Activated T-cell treated with anti-CD3 and anti-CD28 coated beads, Interleukin-2, amount 50 U/mL, for 24 hours (primary cell): ENCODE results near the gene ASZ1.
"Not testable (repeated sequence)": the region's sequence is repeated elsewhere in the genome, so short reads cannot be mapped to it uniquely, and the experiment has no call there.

Experiments used
- DNase-seq: peaks from one replicate; pipeline ENCODE4 v3.0.0-alpha.2; 2020
- H3K27ac Mint-ChIP-seq: 2 replicates; pipeline ENCODE4 v1.8.0; 2020; ENCODE audit warnings: mild to moderate bottlenecking, mixed read lengths
- H3K27me3 Mint-ChIP-seq: 2 replicates; pipeline ENCODE4 v1.8.0; 2020; ENCODE audit warnings: mixed read lengths
- H3K36me3 Mint-ChIP-seq: 2 replicates; pipeline ENCODE4 v1.8.0; 2020; ENCODE audit warnings: low read depth, mixed read lengths
- H3K4me1 Mint-ChIP-seq: 2 replicates; pipeline ENCODE4 v1.8.0; 2020; ENCODE audit warnings: low read depth, mixed read lengths
- H3K4me3 Mint-ChIP-seq: 2 replicates; pipeline ENCODE4 v1.8.0; 2020; ENCODE audit warnings: mild to moderate bottlenecking, moderate library complexity, mixed read lengths
- H3K9me3 Mint-ChIP-seq: 2 replicates; pipeline ENCODE4 v1.8.0; 2020; ENCODE audit warnings: mixed read lengths

Gene ASZ1

DNA sequence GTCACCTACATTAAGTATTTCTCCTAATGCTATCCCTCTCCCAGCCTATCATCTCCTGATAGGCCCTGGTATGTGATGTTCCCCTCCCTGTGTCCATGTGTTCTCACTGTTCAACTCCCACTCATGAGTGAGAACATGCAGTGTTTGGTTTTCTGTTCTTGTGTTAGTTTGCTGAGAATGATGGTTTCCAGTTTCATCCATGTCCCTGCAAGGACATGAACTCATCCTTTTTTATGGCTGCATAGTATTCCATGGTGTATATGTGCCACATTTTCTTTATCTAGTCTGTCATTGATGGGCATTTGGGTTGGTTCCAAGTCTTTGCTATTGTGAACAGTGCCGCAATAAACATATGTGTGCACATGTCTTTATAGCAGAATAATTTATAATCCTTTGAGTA, 12.7 kb downstream of the ASZ1 start:
- not testable (repeated sequence) for H3K27me3 Mint-ChIP-seq, H3K4me1 Mint-ChIP-seq, DNase-seq, H3K9me3 Mint-ChIP-seq, H3K4me3 Mint-ChIP-seq, H3K27ac Mint-ChIP-seq, H3K36me3 Mint-ChIP-seq

DNA sequence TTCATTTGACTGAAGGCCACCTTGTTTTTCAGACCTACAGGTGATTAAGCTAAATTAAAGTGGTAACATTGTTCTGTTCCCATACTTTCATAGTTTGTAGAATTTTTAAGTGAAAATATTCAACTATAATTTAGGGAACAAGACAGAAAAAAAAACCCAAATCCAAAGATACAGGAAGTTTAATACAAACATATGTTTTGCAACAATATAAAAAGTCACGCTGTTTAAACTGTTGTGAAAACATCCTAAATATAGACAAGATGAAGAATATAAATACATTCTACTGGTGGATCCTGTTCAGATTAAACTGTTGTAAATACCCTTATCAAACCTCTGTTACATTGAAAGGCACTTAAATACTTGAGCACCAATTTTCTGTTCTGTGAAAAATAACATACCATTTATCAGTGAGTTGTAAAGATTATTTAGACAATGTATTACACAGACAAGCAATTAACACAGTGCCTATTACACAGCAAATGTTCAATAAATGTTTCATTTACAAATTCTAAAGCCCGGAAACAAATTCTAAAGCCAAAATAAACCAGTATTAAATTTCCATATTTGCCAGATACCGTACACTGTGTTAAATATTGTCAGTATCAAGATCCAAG, 14.2 kb downstream of the ASZ1 start:
- Mint-ChIP-seq H3K27ac (no peak overlapping the region), H3K27me3 (no peaks in the 10 kb centered on the region), H3K9me3 (no peaks in the 10 kb centered on the region), H3K36me3 (no peaks in the 10 kb centered on the region), H3K4me1 (no peaks in the 10 kb centered on the region), H3K4me3 (no peak overlapping the region)
- DNase-seq, result no peak

DNA sequence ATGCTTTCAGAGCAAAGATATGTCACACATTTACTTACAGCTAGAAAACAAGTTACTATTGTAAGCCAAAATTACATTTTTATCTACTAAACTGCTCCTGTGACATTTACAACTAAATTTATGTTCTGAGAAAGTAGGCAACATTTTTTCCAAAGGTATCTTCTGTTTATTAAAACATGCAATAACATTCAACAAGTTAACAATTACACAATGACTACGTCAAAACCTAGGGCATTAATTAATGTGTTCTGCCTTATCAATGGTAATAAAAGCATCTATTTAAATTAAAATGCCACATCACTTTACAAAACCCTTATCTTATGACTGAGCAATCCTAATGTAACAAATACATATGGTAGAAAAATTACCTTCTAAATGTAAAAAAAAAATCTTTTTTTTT, 14.9 kb downstream of the ASZ1 start:
- H3K4me3 Mint-ChIP-seq, result no peak overlapping the region
- H3K27ac Mint-ChIP-seq, result no peak overlapping the region
- no peaks in the 10 kb centered on the region for H3K36me3 Mint-ChIP-seq
- no peaks in the 10 kb centered on the region for H3K4me1 Mint-ChIP-seq
- no peaks in the 10 kb centered on the region for H3K9me3 Mint-ChIP-seq
- no peak for DNase-seq
- H3K27me3 Mint-ChIP-seq, result no peaks in the 10 kb centered on the region

DNA sequence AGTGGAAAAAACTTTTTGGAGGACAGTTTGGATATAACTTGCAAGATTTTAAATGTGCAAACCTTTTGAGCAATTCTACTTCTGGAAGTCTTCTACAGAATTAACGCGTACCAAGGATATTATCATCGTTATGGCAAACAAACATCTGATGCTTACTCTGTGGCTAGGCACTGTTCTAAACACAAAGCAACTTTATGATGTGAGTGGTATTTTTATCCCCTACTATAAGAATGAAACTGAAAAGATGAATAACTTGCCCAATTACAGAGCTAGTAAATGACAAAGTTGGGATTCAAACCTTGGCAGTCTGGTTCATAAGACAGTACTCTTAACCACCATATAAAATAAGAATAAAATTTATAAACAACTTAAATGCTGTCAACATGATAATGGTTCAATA, 15.8 kb downstream of the ASZ1 start:
- Mint-ChIP-seq H3K36me3 (no peaks in the 10 kb centered on the region), H3K27ac (no peak overlapping the region), H3K4me1 (no peaks in the 10 kb centered on the region), H3K27me3 (no peaks in the 10 kb centered on the region), H3K4me3 (no peak overlapping the region), H3K9me3 (no peaks in the 10 kb centered on the region)
- DNase-seq, result no peak

DNA sequence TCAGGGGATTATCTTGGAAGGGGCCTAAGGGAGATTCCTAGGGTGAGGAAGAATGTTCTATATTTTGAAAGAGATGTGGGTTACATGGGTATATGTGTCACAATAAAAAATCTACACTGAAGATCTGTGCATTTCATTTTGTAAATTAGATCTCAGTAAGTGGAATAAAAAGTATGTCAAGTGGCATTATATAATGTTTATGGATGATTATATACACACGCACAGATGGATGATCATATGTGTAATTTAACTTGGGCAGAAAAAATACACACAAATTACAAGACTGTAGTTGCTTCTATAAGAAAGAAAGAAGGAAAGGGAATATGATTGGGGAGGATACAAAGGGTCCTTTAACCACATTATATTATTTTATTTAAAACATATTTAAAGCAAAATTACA, 18.5 kb downstream of the ASZ1 start:
- Mint-ChIP-seq H3K4me3 (no peak overlapping the region), H3K9me3 (no peaks in the 10 kb centered on the region), H3K36me3 (no peaks in the 10 kb centered on the region), H3K27me3 (no peaks in the 10 kb centered on the region), H3K27ac (no peak overlapping the region), H3K4me1 (no peaks in the 10 kb centered on the region)
- DNase-seq, result no peak

DNA sequence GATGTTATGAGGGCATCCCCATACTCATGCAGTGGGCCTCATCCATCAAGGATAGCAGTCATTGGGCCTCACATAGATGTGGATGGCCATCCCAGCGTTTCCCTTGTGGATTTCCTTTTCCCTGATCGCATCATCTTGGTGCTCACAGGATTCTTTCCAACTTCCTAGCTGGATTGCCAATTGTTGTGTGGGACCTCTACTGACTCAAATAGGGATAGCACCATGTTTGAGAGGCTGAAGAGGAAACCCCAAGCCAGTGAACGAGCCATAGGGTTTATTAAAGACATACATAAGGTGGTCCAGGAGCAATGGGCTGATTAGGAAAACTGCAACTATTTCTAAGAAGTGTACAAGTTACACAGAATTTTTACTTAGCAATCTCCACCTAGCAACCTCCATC, 21.8 kb downstream of the ASZ1 start:
- no peaks in the 10 kb centered on the region for H3K9me3 Mint-ChIP-seq
- H3K27ac Mint-ChIP-seq, result no peak overlapping the region
- H3K36me3 Mint-ChIP-seq, result no peaks in the 10 kb centered on the region
- no peak overlapping the region for H3K4me3 Mint-ChIP-seq
- no peaks in the 10 kb centered on the region for H3K4me1 Mint-ChIP-seq
- no peak for DNase-seq
- H3K27me3 Mint-ChIP-seq, result no peaks in the 10 kb centered on the region

DNA sequence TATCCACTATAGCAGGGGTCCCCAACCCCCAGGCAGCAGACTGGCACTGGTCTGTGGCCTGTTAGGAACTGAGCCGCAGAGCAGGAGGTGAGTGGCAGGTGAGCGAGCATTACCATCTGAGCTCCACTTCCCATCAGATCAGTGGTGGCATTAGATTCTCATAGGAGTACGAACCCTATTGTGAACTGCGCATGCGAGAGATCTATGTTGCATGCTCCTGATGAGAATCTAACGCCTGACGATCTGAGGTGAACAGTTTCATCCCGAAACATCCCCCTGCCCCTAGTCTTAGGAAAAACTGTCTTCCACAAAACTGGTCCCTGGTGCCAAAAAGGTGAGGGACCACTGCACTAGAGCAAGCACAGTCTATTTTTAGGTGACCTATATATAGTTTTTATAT, 23.6 kb downstream of the ASZ1 start:
- Mint-ChIP-seq H3K9me3 (no peaks in the 10 kb centered on the region), H3K4me1 (no peaks in the 10 kb centered on the region), H3K27ac (no peak overlapping the region), H3K36me3 (no peaks in the 10 kb centered on the region), H3K27me3 (no peaks in the 10 kb centered on the region), H3K4me3 (no peak overlapping the region)
- DNase-seq, result no peak

DNA sequence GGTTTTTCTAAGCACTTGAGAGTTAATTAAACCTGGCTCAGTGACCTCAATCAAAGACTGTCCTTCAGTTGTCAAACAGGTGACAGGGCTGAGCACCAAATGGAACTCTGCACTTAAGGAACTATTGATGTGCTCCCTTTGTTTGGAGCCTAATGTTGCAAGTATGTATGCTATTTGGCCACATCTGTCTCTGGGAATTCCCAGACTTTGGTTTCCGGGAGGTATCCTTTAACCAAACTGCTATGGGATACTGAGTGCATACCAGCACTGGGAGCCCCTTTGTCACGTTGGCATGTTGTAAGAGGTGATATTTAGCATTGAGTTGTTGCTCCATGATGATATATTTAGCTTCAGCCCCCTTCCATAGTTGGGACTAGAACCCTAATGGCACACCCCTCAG, 25.2 kb downstream of the ASZ1 start:
- no peaks in the 10 kb centered on the region for H3K27me3 Mint-ChIP-seq
- no peaks in the 10 kb centered on the region for H3K36me3 Mint-ChIP-seq
- H3K27ac Mint-ChIP-seq, result no peak overlapping the region
- H3K9me3 Mint-ChIP-seq, result no peaks in the 10 kb centered on the region
- no peaks in the 10 kb centered on the region for H3K4me1 Mint-ChIP-seq
- no peak for DNase-seq
- H3K4me3 Mint-ChIP-seq, result no peak overlapping the region

DNA sequence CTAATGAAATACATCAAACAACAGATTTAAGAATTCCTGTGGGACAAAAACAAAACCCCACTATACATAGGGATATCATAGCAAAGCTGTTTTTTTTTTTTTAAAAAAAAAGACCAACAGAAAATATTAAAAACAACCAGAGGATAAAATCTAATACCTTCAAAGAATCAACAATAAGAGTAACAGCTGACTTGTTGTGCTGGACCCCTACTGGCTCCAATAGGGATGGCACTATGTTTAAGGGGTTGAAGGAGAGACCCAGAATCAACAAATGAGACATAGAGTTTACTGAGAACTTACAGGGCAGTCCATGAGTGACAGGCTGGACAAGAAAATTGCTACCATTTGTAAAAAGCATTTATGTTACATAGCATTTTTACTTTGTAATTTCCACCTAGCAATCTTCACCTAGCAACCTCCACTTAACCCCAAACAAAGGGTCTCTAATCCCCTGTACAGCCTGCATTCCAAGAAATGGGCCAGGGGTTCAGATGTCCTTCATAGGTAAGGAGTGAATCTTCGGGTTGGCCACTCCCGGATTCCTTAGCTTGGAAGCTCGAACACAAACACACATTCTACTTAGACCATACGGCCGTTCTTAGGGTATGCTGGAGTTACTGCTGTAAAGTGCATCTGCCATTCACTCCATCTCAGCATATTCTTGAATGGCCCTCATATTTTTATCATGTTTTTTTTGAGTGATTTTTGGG, 25.8 kb downstream of the ASZ1 start:
- Mint-ChIP-seq H3K4me3 (no peak overlapping the region), H3K27ac (no peak overlapping the region), H3K4me1 (no peaks in the 10 kb centered on the region), H3K27me3 (no peaks in the 10 kb centered on the region), H3K36me3 (no peaks in the 10 kb centered on the region), H3K9me3 (no peaks in the 10 kb centered on the region)
- no peak for DNase-seq

DNA sequence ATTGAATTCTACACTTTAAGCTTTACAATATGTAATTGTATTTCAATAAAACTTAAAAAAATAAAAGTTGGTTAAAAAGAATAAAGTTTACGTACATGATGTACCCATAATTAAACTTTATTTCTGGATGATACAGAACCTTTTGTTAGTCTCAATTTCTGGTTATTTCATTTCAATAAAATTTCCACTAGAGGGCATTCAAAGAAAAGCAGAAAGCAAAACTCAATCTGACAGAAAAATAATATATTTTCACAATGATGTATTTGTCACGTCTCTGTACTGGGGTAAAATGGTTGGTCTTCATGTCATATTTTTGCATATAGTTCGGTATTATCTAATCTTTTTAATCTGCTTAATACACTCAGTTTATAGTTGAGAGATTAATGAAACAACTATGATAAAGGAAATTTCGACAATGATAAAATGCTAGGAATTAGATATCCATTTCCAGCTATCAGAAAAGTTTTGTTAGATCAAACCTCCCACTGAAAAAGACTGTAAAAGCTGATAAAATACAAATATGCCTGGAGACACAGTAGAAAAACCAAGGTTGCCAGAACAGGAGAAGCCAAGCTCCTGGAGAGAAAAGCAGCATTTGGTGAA, 27.4 kb downstream of the ASZ1 start:
- no peak overlapping the region for H3K4me3 Mint-ChIP-seq

DNA sequence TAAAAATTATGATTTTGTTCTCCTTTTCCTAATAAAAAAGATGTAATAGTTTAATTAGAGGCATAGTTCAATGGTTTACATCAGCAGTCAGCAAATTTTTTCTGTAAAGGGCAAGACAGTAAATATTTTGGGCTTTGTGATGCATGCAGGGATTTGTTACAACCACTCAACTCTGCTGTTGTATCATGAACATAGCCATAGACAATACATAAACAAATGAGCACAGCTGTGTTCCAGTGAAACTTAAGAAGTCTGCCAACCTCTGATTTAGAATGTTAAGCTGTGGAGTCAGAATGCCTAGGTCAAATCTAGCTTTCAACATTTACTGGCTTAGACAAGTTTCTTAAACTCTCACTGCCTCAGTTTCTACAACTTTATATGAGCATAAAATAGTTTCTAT, 31.6 kb downstream of the ASZ1 start:
- no peaks in the 10 kb centered on the region for H3K27me3 Mint-ChIP-seq
- no peak for DNase-seq
- H3K36me3 Mint-ChIP-seq, result no peaks in the 10 kb centered on the region
- H3K4me1 Mint-ChIP-seq, result no peaks in the 10 kb centered on the region
- no peak overlapping the region for H3K4me3 Mint-ChIP-seq
- no peaks in the 10 kb centered on the region for H3K9me3 Mint-ChIP-seq
- no peak overlapping the region for H3K27ac Mint-ChIP-seq

More for the DNA sequence above, 27.4 kb downstream of the ASZ1 start:
- Mint-ChIP-seq H3K9me3 (no peaks in the 10 kb centered on the region), H3K4me1 (no peaks in the 10 kb centered on the region), H3K27me3 (no peaks in the 10 kb centered on the region), H3K27ac (no peak overlapping the region), H3K36me3 (no peaks in the 10 kb centered on the region)
- DNase-seq, result no peak

DNA sequence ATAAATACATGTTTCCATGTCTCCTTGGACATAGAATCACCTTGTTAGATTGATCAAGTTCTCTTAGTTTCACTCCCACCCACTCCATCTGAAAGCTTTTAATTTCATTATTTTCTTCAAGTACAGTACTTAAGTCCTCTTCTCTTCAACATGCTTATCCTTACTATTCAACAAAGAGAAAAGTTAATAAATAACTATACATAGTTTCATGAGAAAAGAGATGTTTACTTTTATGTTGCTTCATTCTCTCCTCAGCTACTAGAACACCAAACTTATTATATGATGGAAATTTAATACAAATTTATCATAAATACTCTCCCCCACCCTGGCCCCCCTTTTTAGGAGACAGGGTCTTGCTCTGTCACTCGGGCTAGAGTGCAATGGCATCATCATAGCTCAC, 33.5 kb downstream of the ASZ1 start:
- Mint-ChIP-seq H3K9me3 (peaks cover 7% of the 10 kb centered on the region), H3K27ac (no peak overlapping the region), H3K4me3 (no peak overlapping the region), H3K36me3 (no peaks in the 10 kb centered on the region), H3K27me3 (no peaks in the 10 kb centered on the region), H3K4me1 (no peaks in the 10 kb centered on the region)
- DNase-seq, result no peak

DNA sequence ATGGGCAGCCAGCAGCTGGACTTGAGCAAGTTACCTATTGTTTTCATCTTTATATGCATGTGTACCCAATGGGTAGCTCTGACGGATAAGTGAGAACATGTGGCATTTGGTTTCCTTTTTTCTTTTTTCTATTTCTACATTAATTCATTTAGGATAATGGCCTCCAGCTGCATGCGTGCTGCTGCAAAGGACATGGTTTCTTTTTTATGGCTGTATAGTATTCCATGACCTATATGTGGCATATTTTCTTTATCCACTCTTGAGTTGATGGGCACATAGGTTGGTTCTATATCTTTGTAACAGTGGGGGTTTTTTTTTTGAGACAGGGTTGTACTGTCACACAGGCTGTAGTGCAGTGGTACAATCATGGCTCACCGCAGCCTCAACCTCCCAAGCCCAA, 37.4 kb downstream of the ASZ1 start:
- no peaks in the 10 kb centered on the region for H3K36me3 Mint-ChIP-seq
- no peak overlapping the region for H3K27ac Mint-ChIP-seq
- DNase-seq, result no peak
- H3K4me3 Mint-ChIP-seq, result no peak overlapping the region
- H3K9me3 Mint-ChIP-seq, result peaks cover 16% of the 10 kb centered on the region
- H3K4me1 Mint-ChIP-seq, result no peaks in the 10 kb centered on the region
- H3K27me3 Mint-ChIP-seq, result no peaks in the 10 kb centered on the region

DNA sequence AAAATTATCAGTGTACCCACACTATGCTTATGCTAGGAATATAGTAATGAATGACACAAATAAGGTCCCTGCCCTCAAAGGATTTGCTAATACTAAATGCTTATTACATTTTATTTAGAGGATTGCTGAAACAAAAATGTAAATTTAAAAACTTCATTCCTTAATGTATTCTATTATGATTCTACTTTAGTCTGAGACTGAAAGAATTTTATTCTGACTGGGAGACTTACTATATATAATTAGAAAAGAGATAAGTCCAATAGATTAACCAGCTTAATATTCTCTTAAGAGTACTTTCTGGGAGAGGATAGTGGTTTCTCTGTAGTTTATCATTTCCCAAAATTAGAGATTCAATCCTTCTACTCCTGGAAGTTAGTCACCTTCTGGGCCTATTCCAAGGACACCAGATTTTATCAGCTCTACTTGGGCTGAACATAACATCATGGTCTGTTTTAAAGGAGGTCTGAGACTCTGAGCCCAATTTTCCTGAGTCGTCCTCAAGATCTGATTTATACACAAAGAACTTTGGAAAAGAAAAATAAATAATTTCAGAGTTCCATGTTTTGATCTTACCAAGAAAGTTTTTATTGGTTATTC, 41.1 kb downstream of the ASZ1 start:
- Mint-ChIP-seq H3K4me1 (no peaks in the 10 kb centered on the region), H3K36me3 (no peaks in the 10 kb centered on the region), H3K27me3 (no peaks in the 10 kb centered on the region), H3K4me3 (no peak overlapping the region), H3K27ac (no peak overlapping the region), H3K9me3 (peaks cover 16% of the 10 kb centered on the region)
- DNase-seq, result no peak

DNA sequence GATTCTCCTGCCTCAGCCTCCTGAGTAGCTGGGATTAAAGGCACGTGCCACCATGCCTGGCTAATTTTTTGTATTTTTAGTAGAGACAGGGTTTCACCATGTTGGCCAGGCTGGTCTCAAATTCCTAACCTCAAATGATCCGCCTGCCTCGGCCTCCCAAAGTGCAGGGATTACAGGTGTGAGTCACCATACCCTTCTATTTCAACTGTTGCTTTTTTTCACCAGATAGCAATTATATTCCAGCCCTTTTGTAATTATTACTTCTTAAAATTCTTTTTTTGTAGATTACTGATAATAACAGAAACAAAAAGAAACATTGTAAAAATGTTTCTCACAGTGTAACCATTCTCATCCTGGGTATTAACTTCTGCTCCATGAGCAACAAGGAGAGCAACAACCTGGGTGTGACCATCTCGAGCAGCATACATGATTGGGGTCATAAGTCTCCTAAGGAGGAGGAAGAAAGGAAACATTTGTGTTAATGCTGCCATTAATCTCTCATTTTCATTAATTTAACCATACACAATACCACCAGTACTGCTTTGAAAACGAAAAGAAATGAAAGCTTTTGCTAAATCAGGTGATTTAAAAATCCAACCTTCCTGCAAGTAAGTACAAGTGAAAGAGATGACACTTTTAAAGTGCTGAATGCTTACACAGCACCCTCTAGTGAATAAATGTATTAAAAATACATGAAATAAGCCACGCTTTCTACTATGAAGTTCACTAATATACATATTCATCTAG, 41.8 kb downstream of the ASZ1 start:
- H3K27me3 Mint-ChIP-seq, result no peaks in the 10 kb centered on the region
- no peak overlapping the region for H3K27ac Mint-ChIP-seq
- no peak overlapping the region for H3K4me3 Mint-ChIP-seq
- no peak for DNase-seq
- no peaks in the 10 kb centered on the region for H3K36me3 Mint-ChIP-seq
- H3K9me3 Mint-ChIP-seq, result peaks cover 16% of the 10 kb centered on the region
- no peaks in the 10 kb centered on the region for H3K4me1 Mint-ChIP-seq
